ENCODE data around the gene PAF1.

PAF1 gene

DNA sequence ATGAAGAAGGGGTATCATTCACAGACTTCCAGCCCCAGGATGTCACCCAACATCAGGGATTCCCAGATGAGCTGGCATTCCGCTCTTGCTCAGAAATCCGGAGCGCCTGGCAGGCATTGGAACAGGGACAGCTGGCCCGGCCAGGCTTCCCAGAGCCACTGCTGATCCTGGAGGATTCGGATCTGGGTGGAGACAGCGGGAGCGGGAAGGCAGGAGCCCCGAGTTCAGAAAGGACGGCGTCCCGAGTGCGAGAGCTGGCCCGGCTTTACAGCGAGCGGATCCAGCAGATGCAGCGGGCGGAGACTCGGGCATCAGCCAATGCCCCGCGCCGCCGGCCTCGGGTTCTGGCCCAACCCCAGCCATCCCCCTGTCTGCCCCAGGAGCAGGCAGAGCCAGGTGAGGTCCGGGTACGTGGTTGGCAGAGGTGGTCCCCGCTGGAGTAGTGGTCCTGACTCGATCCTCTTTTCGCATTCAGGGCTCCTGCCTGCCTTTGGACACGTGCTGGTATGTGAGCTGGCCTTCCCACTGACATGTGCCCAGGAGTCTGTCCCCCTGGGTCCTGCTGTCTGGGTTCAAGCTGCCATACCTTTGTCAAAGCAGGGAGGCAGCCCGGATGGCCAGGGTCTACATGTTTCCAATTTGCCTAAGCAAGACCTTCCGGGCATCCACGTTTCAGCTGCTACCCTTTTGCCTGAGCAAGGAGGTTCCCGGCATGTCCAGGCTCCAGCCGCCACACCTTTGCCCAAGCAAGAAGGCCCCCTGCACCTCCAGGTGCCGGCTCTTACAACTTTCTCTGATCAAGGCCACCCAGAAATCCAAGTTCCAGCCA, 32.6 kb upstream of the PAF1 start:
- Histone ChIP-seq H3K4me2 (ENCODE audit: low read length) (no peak overlapping the region), H3K4me3 (ENCODE audit: low read depth, low read length) (no peak overlapping the region), H3K36me3 (ENCODE audit: control insufficient read depth, insufficient read depth, low read length) (no peaks in the 10 kb centered on the region), H2AFZ (no peak overlapping the region), H3K27ac (no peak overlapping the region), H3K9me3 (ENCODE audit: control insufficient read depth, low read length) (no peaks in the 10 kb centered on the region), H3K9ac (no peak overlapping the region), H3K27me3 (ENCODE audit: control insufficient read depth, insufficient read depth, low read length) (no peaks in the 10 kb centered on the region), H3K79me2 (no peaks in the 10 kb centered on the region), H3K4me1 (no peaks in the 10 kb centered on the region)
- TF ChIP-seq, protein P1, sequence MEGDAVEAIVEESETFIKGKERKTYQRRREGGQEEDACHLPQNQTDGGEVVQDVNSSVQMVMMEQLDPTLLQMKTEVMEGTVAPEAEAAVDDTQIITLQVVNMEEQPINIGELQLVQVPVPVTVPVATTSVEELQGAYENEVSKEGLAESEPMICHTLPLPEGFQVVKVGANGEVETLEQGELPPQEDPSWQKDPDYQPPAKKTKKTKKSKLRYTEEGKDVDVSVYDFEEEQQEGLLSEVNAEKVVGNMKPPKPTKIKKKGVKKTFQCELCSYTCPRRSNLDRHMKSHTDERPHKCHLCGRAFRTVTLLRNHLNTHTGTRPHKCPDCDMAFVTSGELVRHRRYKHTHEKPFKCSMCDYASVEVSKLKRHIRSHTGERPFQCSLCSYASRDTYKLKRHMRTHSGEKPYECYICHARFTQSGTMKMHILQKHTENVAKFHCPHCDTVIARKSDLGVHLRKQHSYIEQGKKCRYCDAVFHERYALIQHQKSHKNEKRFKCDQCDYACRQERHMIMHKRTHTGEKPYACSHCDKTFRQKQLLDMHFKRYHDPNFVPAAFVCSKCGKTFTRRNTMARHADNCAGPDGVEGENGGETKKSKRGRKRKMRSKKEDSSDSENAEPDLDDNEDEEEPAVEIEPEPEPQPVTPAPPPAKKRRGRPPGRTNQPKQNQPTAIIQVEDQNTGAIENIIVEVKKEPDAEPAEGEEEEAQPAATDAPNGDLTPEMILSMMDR (IDR thresholded peaks at IDR 0.05): no peak

DNA sequence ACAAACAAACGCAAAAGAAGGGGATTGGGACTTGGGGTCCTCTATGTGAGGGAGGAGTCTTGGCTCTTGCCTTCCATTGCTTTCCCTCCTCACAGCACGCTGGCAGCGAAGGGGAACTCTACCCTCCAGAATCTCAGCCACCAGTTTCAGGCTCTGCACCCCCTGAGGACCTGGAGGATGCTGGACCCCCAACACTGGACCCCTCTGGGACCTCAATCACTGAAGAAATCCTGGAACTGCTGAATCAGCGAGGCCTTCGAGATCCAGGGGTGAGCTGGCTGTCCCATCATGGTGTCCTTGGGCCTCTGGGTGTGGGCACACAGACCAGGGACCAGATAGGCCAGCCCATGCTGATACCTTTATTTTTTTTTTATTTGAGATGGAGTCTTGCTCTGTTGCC, 31.1 kb upstream of the PAF1 start:
- H3K36me3 ChIP-seq (ENCODE audit: control insufficient read depth, insufficient read depth, low read length): no peaks in the 10 kb centered on the region
- no peaks in the 10 kb centered on the region for H3K27me3 ChIP-seq (ENCODE audit: control insufficient read depth, insufficient read depth, low read length)
- no peak overlapping the region for H2AFZ ChIP-seq
- no peaks in the 10 kb centered on the region for H3K4me1 ChIP-seq
- no peaks in the 10 kb centered on the region for H3K9me3 ChIP-seq (ENCODE audit: control insufficient read depth, low read length)
- no peak overlapping the region for H3K4me2 ChIP-seq (ENCODE audit: low read length)
- no peak overlapping the region for H3K9ac ChIP-seq
- TF ChIP-seq, protein P1 (IDR thresholded peaks at IDR 0.05): no peak
- H3K4me3 ChIP-seq (ENCODE audit: low read depth, low read length): no peak overlapping the region
- H3K79me2 ChIP-seq: no peaks in the 10 kb centered on the region
- no peak overlapping the region for H3K27ac ChIP-seq

DNA sequence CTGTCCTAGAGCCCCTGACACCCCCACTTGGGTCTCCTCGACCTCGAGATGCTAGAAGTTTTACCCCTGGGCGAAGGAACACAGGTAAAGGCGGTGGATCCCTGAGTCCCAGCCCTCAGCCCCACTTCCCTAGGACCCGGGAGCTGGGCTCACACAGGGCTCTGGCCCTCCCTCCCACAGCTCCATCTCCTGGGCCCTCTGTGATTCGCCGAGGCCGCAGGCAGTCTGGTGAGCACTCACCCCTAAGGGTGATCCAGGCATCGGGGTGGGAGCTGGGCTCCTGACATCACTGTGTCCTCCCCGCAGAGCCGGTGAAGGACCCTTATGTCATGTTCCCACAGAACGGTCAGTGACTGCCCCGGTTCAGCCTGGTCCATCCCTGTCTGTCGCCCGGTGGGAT, 29.9 kb upstream of the PAF1 start:
- Histone ChIP-seq H3K79me2 (no peaks in the 10 kb centered on the region), H3K36me3 (ENCODE audit: control insufficient read depth, insufficient read depth, low read length) (no peaks in the 10 kb centered on the region), H3K4me2 (ENCODE audit: low read length) (no peak overlapping the region), H3K27me3 (ENCODE audit: control insufficient read depth, insufficient read depth, low read length) (no peaks in the 10 kb centered on the region), H3K27ac (no peak overlapping the region), H3K9ac (no peak overlapping the region), H2AFZ (no peak overlapping the region), H3K9me3 (ENCODE audit: control insufficient read depth, low read length) (no peaks in the 10 kb centered on the region), H3K4me1 (no peaks in the 10 kb centered on the region), H3K4me3 (ENCODE audit: low read depth, low read length) (no peak overlapping the region)
- TF ChIP-seq, protein P1 (IDR thresholded peaks at IDR 0.05): no peak

DNA sequence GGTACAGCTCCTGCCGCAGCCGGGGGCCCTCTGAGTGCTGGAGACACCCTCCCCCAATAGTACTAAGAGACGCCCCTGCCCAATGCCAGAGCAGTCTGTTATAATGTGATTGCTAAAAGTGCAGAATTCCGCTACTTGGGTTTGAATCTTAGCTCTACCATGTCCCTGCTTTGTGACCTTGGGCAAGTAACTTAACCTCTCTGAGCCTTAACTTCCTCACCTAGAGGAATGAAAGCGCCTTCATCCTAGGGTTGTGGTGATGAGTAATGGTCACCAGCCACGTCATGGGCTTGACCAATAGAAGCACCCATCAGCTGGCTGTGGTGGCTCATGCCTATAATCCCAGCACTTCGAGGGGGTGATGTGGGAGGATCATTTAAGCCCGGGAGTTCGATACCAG, 28.1 kb upstream of the PAF1 start:
- Histone ChIP-seq H3K4me3 (ENCODE audit: low read depth, low read length) (no peak overlapping the region), H3K4me1 (no peaks in the 10 kb centered on the region), H3K9me3 (ENCODE audit: control insufficient read depth, low read length) (no peaks in the 10 kb centered on the region), H3K9ac (no peak overlapping the region), H3K36me3 (ENCODE audit: control insufficient read depth, insufficient read depth, low read length) (no peaks in the 10 kb centered on the region), H3K27me3 (ENCODE audit: control insufficient read depth, insufficient read depth, low read length) (no peaks in the 10 kb centered on the region), H3K4me2 (ENCODE audit: low read length) (no peak overlapping the region), H3K27ac (no peak overlapping the region), H3K79me2 (no peaks in the 10 kb centered on the region), H2AFZ (no peak overlapping the region)
- TF ChIP-seq, protein P1 (IDR thresholded peaks at IDR 0.05): no peak
